K562 (cell line): ENCODE results near the gene VWA1. TPM values are rescaled to one million over a fixed set of nuclear protein-coding genes. Genes with fewer than 3 reads are reported as not detected.

Source experiments
- ARNT ChIP-seq, 2 experiments: fragments of 450-650 bp; IDR thresholded peaks; 2 replicates each; pipeline ENCODE4 v1.6.1; 2016; ENCODE audit warnings: mild to moderate bottlenecking in 1 of 2
- CREB1 ChIP-seq, 2 experiments: sonication (generic) in 1 of 2; formaldehyde crosslinking in 1 of 2; IDR thresholded peaks; 2 replicates each; pipeline versions ENCODE4 v1.6.1 to v1.8.0; 2012 to 2022; ENCODE audit warnings: inconsistent platforms in 1 of 2, mild to moderate bottlenecking in 1 of 2, missing genetic modification reagents in 1 of 2, moderate library complexity in 1 of 2
- CSDE1 ChIP-seq, 2 experiments: fragments of 450-650 bp; IDR thresholded peaks; 2 replicates each; pipeline ENCODE4 v1.6.1; 2016; ENCODE audit warnings: mild to moderate bottlenecking in 1 of 2
- ELF1 ChIP-seq: fragments of 200-800 bp; sonication (Bioruptor generic); IDR thresholded peaks from 2 replicates; pipeline ENCODE4 v1.6.1; 2016; ENCODE audit warnings: missing genetic modification characterization, missing compliant biosample characterization
- KHSRP ChIP-seq: fragments of 450-650 bp; IDR thresholded peaks from 2 replicates; pipeline ENCODE4 v1.6.1; 2017
- PHF20 ChIP-seq: fragments of 450-650 bp; IDR thresholded peaks from 2 replicates; pipeline ENCODE4 v1.6.1; 2018; ENCODE audit not compliant: partially characterized antibody
- PHF8 ChIP-seq: fragments of 200-600 bp; sonication (generic); IDR thresholded peaks from 2 replicates; pipeline ENCODE4 v1.6.1; 2012; ENCODE audit warnings: mixed run types, mild to moderate bottlenecking, inconsistent platforms, low read length, moderate library complexity, borderline replicate concordance
- RCOR1 ChIP-seq, 2 experiments: IDR thresholded peaks; 2 replicates each; pipeline ENCODE4 v1.6.1; 2012; ENCODE audit warnings: low read depth in 2 of 2, low read length in 2 of 2, borderline replicate concordance in 1 of 2, improper control_type of control experiment in 1 of 2
- RFX5 ChIP-seq: IDR thresholded peaks from 2 replicates; pipeline ENCODE4 v1.6.1; 2011; ENCODE audit warnings: low read depth, mild to moderate bottlenecking, improper control_type of control experiment, low read length
- RFX7 ChIP-seq: fragments of 250-450 bp; sonication (Bioruptor Pico); IDR thresholded peaks from 2 replicates; pipeline ENCODE4 v1.5.1; 2021; ENCODE audit warnings: mild to moderate bottlenecking
- TCF7 ChIP-seq: sonication (generic); IDR thresholded peaks from 2 replicates; pipeline ENCODE4 v1.6.1; 2016; ENCODE audit warnings: antibody characterized with exemption, borderline replicate concordance
- ZBTB7A ChIP-seq: IDR thresholded peaks from 2 replicates; pipeline ENCODE4 v1.6.1; 2011; ENCODE audit warnings: low read depth, mild to moderate bottlenecking, low read length, moderate library complexity, borderline replicate concordance; ENCODE audit not compliant: control insufficient read depth
- ZC3H8 ChIP-seq: fragments of 450-650 bp; IDR thresholded peaks from 2 replicates; pipeline ENCODE4 v1.6.1; 2017
- ZNF707 ChIP-seq: fragments of 250-450 bp; sonication (Bioruptor Pico); conservative IDR thresholded peaks from 2 replicates; pipeline ENCODE4 v1.8.0; 2022; ENCODE audit warnings: inconsistent platforms, mild to moderate bottlenecking, moderate library complexity
- polyA plus RNA-seq, 8 experiments: library from polyadenylated mRNA; depleted of rRNA in 4 of 8; stranded (reverse) in 5 of 8; unstranded in 3 of 8; fragments of >200 nt; fragmentation: Nextera tagmentation in 2 of 8; fragmentation: Illumina TruSeq in 1 of 8; extraction: Ambion mirVana in 2 of 8; extraction: Trizol in 1 of 8; gene quantifications; 2 replicates each; pipeline versions ENCODE4 v1.2.1 to v1.2.3, GENCODE V29; 2011 to 2014; ENCODE audit warnings: inconsistent platforms in 1 of 8, missing spikeins in 1 of 8
- total RNA-seq, 7 experiments: library from RNA; depleted of rRNA in 6 of 7; stranded (reverse); fragments of >200 nt in 6 of 7; fragmentation: Illumina TruSeq in 2 of 7; extraction: Trizol in 2 of 7; gene quantifications; 2 replicates each; pipeline versions ENCODE4 v1.2.1 to v1.2.3, GENCODE V29; 2011 to 2021; ENCODE audit warnings: low replicate concordance in 1 of 7
- TF ChIP-seq, protein P1 (sequence below): fragments of 250-450 bp; sonication (Bioruptor Pico); IDR thresholded peaks from 2 replicates; pipeline ENCODE4 v1.9.0; 2021; ENCODE audit warnings: mild to moderate bottlenecking, inconsistent platforms
- TF ChIP-seq, protein P2 (sequence below): fragments of 450-650 bp; formaldehyde crosslinking; IDR thresholded peaks from 2 replicates; pipeline ENCODE4 v1.4.0; 2020; ENCODE audit warnings: mild to moderate bottlenecking
- TF ChIP-seq, protein P3 (sequence below): fragments of 200-800 bp; sonication (Bioruptor generic); IDR thresholded peaks from 2 replicates; pipeline ENCODE4 v1.6.1; 2017; ENCODE audit warnings: missing genetic modification characterization, missing compliant biosample characterization
- TF ChIP-seq, protein P4 (sequence below): fragments of 450-650 bp; formaldehyde crosslinking; IDR thresholded peaks from 2 replicates; pipeline ENCODE4 v1.4.0; 2022; ENCODE audit warnings: mild to moderate bottlenecking, moderate library complexity
- TF ChIP-seq, protein P5 (sequence below), 2 experiments: IDR thresholded peaks; 2 replicates each; pipeline ENCODE4 v1.6.1; 2011; ENCODE audit warnings: borderline replicate concordance in 1 of 2, control low read depth in 1 of 2, low read depth in 1 of 2, low read length in 1 of 2, mild to moderate bottlenecking in 1 of 2, mixed read lengths in 1 of 2, moderate library complexity in 1 of 2; ENCODE audit not compliant: insufficient read depth in 1 of 2, insufficient read length in 1 of 2, poor library complexity in 1 of 2, severe bottlenecking in 1 of 2; ENCODE audit errors: extremely low read depth in 1 of 2

VWA1 gene
- total and polyA plus RNA-seq, 9 of the 15 experiments (the other 6 are each of a cell fraction or from before 2014, with no cell fraction given), result 0.01 to 6.4 (median 0.85) TPM

DNA sequence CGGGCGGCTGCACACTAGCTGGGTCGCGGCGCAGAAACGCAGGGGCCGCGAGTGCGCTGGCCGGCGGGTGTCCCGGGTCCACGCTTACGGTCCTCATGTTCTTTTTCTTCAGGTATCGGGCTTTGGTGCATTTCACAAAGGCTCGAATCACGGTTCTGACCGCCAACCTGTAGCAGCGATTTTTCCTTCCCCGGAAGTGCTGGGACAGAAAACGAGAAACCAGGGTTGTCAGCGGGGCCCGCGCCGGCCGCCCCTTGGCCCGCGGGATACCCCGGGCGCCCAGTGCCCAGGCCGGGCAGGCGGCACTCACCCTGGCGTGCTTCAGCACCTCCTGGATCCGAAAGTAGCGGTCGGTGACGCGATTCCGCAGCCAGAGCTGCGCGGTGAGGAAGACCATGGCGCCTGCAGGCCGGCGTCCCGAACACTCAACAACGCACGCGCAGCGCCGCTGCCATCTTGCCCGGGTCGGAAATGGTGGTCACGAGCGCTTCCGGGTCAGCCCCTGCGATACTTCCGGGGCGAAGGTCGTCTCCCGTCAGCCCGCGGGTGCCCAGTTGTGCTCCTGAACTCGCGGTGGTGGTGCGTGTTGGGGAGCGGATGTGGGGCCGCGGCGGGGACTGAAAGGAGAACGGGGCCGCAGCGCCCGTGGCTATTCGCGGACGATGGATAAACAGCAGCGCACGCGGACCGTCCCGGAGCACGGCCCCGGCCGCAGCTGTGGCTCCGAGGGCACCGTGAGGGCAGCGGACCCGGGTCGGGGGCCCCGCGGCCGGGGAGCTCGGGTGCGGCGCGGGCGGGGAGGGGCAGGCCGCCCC is 28.5 kb upstream of the VWA1 start, which contains the start of gene MRPL20 (continued):
- TF ChIP-seq, protein P1, sequence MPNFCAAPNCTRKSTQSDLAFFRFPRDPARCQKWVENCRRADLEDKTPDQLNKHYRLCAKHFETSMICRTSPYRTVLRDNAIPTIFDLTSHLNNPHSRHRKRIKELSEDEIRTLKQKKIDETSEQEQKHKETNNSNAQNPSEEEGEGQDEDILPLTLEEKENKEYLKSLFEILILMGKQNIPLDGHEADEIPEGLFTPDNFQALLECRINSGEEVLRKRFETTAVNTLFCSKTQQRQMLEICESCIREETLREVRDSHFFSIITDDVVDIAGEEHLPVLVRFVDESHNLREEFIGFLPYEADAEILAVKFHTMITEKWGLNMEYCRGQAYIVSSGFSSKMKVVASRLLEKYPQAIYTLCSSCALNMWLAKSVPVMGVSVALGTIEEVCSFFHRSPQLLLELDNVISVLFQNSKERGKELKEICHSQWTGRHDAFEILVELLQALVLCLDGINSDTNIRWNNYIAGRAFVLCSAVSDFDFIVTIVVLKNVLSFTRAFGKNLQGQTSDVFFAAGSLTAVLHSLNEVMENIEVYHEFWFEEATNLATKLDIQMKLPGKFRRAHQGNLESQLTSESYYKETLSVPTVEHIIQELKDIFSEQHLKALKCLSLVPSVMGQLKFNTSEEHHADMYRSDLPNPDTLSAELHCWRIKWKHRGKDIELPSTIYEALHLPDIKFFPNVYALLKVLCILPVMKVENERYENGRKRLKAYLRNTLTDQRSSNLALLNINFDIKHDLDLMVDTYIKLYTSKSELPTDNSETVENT (CRISPR knock-in tag), result peak; percentile 65
- TF ChIP-seq RCOR1 (IDR thresholded peaks at IDR 0.05; ENCODE audit: borderline replicate concordance in 1 of 2, low read depth in 2 of 2, low read length in 2 of 2), result peak in 1 of 2 experiments; percentile 56; a peak in 1 of 4 replicates
- 0 out of 2 replicates have a peak, but pooled peaks have one; percentile 37 for TF ChIP-seq RFX5
- peak; percentile 69 for TF ChIP-seq CREB1 (IDR thresholded peaks at IDR 0.05)
- peak; percentile 88 for TF ChIP-seq CREB1 (CRISPR knock-in tag; IDR thresholded peaks at IDR 0.05)
- TF ChIP-seq TCF7, result peak; percentile 29
- TF ChIP-seq KHSRP, result no peak
- peak; percentile 58; the same call in 1 of the 2 replicates for TF ChIP-seq ZBTB7A
- TF ChIP-seq ZC3H8, result no peak
- TF ChIP-seq ZNF707 (CRISPR knock-in tag), result no peak
- TF ChIP-seq RFX7 (CRISPR knock-in tag), result 0 out of 2 replicates have a peak, but pooled peaks have one; percentile 50
- TF ChIP-seq ARNT (IDR thresholded peaks at IDR 0.05), result no peak
- TF ChIP-seq, protein P2, sequence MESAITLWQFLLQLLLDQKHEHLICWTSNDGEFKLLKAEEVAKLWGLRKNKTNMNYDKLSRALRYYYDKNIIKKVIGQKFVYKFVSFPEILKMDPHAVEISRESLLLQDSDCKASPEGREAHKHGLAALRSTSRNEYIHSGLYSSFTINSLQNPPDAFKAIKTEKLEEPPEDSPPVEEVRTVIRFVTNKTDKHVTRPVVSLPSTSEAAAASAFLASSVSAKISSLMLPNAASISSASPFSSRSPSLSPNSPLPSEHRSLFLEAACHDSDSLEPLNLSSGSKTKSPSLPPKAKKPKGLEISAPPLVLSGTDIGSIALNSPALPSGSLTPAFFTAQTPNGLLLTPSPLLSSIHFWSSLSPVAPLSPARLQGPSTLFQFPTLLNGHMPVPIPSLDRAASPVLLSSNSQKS (CRISPR knock-in tag), result no peak
- peak; percentile 99 for TF ChIP-seq PHF20
- TF ChIP-seq ELF1, result peak; percentile 92
- TF ChIP-seq, protein P3, sequence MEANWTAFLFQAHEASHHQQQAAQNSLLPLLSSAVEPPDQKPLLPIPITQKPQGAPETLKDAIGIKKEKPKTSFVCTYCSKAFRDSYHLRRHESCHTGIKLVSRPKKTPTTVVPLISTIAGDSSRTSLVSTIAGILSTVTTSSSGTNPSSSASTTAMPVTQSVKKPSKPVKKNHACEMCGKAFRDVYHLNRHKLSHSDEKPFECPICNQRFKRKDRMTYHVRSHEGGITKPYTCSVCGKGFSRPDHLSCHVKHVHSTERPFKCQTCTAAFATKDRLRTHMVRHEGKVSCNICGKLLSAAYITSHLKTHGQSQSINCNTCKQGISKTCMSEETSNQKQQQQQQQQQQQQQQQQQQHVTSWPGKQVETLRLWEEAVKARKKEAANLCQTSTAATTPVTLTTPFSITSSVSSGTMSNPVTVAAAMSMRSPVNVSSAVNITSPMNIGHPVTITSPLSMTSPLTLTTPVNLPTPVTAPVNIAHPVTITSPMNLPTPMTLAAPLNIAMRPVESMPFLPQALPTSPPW, result peak; percentile 71
- TF ChIP-seq, protein P4, sequence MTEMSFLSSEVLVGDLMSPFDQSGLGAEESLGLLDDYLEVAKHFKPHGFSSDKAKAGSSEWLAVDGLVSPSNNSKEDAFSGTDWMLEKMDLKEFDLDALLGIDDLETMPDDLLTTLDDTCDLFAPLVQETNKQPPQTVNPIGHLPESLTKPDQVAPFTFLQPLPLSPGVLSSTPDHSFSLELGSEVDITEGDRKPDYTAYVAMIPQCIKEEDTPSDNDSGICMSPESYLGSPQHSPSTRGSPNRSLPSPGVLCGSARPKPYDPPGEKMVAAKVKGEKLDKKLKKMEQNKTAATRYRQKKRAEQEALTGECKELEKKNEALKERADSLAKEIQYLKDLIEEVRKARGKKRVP (CRISPR knock-in tag), result no peak; the same call in 1 of the 2 replicates
- TF ChIP-seq, protein P5, sequence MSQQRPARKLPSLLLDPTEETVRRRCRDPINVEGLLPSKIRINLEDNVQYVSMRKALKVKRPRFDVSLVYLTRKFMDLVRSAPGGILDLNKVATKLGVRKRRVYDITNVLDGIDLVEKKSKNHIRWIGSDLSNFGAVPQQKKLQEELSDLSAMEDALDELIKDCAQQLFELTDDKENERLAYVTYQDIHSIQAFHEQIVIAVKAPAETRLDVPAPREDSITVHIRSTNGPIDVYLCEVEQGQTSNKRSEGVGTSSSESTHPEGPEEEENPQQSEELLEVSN (IDR thresholded peaks at IDR 0.05; ENCODE audit: borderline replicate concordance in 1 of 2, extremely low read depth in 1 of 2, insufficient read depth in 1 of 2, insufficient read length in 1 of 2, low read depth in 1 of 2, low read length in 1 of 2, poor library complexity in 1 of 2, severe bottlenecking in 1 of 2), result peak in 1 of 2 experiments; percentile 46
- TF ChIP-seq PHF8, result peak; percentile 94
- peak in 1 of 2 experiments; percentile 29; a peak in 1 of 4 replicates for TF ChIP-seq CSDE1 (IDR thresholded peaks at IDR 0.05)
